Measurements from ENCODE around the gene COPZ1.
"Not testable (repeated sequence)": the region's sequence is repeated elsewhere in the genome, so short reads cannot be mapped to it uniquely, and the experiment has no call there.

COPZ1 gene

DNA sequence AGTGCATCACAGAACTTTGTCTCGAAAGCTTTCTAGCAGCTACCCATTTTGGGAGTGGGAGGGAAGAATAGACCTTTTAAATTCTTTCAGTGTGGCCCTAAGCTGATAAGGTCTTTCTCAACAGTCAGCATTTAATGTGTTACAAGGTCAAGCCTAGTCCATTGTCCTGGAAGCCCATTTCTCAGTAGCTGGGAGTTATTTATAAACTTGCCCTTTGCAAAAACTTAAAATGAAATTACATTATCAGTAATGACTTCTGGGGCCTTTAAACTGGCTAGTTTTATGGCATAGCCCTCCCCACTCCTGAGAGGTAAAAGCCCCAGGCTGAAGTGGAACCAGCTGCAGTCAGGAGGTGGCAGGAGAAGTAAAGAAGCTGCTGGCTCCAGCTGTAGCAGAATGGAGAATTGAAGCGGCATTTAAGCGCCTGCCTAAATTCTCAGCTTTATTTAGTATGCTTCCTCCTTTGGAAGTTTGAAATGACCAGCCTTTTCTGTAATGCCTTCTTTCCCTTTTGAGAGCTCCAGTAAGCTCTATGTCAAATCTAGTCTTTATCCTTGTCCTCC is 12.4 kb downstream of the COPZ1 start:
- no peak overlapping the region for H3K4me3 ChIP-seq (ENCODE audit: low read length)
- no peak for TF ChIP-seq ZNF274 (IDR thresholded peaks at IDR 0.05; ENCODE audit: low read depth, low read length)

DNA sequence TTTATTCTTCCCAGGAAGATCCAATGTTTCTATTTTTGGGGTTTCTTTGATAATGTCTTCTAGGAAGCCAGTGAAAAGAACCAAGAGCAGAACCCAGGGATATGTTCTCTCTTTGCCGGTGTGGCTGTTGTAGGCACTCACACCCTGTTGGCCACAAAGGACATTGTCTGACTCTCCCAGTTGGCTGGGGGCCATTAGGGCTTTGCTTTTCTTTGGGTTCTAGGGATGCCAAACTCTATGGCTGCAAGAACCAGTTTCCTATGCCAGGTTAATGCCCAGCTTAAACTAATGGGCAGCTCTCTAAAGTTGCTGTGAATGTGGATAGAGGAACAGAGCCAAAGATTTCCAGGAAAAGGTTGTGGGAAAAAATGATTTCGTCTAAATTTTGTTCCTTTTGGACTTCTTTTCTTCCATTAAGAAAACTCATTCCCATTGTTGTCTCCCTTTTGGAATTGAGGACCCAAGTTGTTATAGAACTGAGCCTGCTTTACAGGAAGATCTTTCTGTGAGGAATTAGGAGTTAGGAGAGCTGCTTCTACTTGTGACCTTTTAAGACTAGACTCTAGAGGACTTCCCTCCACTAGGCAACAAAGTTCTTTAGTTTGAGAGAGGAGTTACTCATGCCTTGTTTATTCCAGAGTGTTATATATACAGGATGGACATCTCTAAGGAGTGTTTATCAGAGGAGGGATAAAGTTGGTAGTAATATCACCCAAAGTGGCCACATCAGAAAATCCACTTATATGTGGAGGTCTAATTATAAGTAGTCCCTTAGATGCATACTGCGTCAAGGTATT is 13.1 kb downstream of the COPZ1 start:
- TF ChIP-seq ZNF274 (IDR thresholded peaks at IDR 0.05; ENCODE audit: low read depth, low read length), result no peak
- no peak overlapping the region for H3K4me3 ChIP-seq (ENCODE audit: low read length)

GRCh38 chr12:54338698-54339296 is 13.9 kb downstream of the COPZ1 start:
- no peak for TF ChIP-seq ZNF274 (IDR thresholded peaks at IDR 0.05; ENCODE audit: low read depth, low read length)
- H3K4me3 ChIP-seq (ENCODE audit: low read length), result no peak overlapping the region

DNA sequence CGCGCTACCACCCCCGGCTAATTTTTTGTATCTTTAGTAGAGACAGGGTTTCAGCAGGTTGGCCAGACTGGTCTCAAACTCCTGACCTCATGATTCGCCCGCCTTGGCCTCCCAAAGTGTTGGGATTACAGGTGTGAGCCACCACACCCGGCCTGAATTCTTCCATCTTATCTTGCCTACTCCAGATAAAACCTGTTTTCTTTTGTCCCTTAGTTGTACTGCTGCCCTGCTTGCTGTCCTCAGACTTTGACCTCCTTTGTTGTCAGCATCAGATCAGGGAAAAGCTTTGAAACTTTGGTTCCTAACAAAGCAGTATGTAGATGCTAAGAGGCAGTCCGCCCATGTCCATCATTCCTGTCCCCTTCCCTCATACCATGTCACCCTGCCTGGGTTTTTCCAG is 15.9 kb downstream of the COPZ1 start:
- no peak for TF ChIP-seq ZNF274 (IDR thresholded peaks at IDR 0.05; ENCODE audit: low read depth, low read length)
- no peak overlapping the region for H3K4me3 ChIP-seq (ENCODE audit: low read length)

DNA sequence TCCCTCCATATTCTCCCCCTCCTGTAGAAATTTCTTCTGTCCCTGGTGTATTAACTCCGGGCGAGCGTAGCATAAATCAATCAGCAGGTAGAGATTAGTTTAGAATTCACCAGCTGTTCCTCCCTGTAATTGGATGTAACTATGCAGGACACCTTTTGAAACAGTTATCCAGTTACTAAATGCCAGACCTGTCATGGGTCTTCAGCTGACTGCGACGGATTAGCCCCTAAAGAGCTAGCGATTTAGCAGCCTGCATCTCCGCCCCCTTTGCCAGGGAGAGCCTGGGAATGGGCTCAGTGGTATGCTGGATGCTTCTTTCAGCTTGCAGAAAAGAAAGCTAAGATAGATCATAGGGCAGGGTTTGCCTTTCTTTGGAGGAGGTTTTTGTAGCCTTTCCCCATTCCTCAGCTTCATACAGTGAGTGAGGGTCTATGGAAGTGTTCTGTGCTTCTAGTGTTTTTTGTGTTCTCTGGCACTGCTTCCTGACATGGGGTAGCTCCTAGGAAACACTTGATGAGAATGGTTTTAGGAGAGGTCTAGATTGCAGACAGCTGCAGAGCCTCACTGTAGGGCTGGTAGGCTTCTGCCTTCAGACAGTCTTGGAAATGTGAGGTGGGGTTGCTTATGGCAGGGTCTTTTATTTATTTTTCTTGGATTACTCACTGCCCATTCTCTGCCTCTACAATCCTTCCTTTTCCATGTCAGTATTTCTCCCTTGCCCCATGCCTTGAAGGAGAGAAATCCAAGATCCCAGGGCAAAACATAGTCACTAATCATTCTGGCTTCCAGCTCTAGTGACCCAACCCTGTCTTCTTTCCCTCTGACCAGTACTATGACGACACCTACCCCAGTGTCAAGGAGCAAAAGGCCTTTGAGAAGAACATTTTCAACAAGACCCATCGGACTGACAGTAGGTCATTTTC is 16.7 kb downstream of the COPZ1 start:
- no peak overlapping the region for H3K4me3 ChIP-seq (ENCODE audit: low read length)
- TF ChIP-seq ZNF274 (IDR thresholded peaks at IDR 0.05; ENCODE audit: low read depth, low read length), result no peak

- H3K4me3 ChIP-seq (ENCODE audit: low read length), result no peak overlapping the region
- TF ChIP-seq ZNF274 (IDR thresholded peaks at IDR 0.05; ENCODE audit: low read depth, low read length), result no peak
Observed at GRCh38 chr12:54349036-54349435, 24.1 kb downstream of the COPZ1 start.

GRCh38 chr12:54349679-54350078 is 24.7 kb downstream of the COPZ1 start:
- no peak for TF ChIP-seq ZNF274 (IDR thresholded peaks at IDR 0.05; ENCODE audit: low read depth, low read length)
- no peak overlapping the region for H3K4me3 ChIP-seq (ENCODE audit: low read length)

- no peak for TF ChIP-seq ZNF274 (IDR thresholded peaks at IDR 0.05; ENCODE audit: low read depth, low read length)
- no peak overlapping the region for H3K4me3 ChIP-seq (ENCODE audit: low read length)
Observed at GRCh38 chr12:54350743-54351142, 25.8 kb downstream of the COPZ1 start.

- TF ChIP-seq ZNF274 (IDR thresholded peaks at IDR 0.05; ENCODE audit: low read depth, low read length), result no peak
Observed at GRCh38 chr12:54351341-54351740, 26.4 kb downstream of the COPZ1 start.

GRCh38 chr12:54352022-54352531 is 27.1 kb downstream of the COPZ1 start:
- H3K4me3 ChIP-seq (ENCODE audit: low read length), result no peak overlapping the region
- no peak for TF ChIP-seq ZNF274 (IDR thresholded peaks at IDR 0.05; ENCODE audit: low read depth, low read length)

More at GRCh38 chr12:54351341-54351740, 26.4 kb downstream of the COPZ1 start:
- H3K4me3 ChIP-seq (ENCODE audit: low read length), result no peak overlapping the region

DNA sequence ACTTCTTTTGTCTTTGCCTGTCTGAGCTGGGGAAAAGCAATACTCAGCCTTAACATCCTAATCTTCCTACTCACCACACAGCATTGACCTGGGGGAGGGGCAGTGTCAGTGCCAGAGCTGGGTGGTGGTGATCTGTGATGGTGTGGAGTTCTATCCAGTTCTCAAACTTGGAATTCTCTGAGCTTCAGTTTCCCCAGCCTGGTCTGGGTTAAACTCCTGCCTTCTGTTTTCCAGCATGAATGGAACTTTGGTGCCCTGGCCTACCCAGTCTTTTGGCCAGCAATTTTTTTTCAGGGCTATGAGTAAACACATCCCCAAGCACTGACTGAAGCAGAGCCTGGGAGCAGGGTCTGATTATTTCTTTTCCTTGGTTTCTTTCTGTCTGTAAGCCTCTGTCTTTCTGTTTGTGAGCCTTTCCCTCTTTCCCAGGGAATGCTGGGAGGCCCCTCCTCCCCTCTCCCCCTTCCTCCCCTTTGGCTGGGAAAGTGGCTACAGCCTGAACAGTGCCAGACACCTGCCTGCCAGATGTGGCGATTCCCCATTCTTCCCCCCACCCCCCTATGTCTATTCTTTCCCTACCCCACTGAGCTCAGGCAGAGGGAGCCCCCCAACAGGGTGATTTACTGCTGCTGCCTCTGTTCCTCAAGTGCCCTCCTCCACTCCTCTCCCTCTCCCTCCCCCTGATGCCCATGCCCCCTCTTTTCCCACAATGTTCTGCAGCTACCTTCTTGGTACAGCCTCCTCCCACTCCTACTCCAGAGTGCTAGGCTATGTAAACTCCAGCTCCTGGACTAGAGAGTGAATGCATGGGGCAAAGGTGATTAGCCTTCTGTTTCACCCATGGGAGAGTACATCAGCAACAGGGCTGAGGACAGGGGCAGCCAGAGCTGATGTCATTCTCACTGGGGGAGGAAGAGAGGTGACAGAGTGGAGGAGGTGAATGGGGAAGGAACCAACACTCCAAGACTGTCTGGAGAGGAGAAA is 28.3 kb downstream of the COPZ1 start:
- TF ChIP-seq ZNF274 (IDR thresholded peaks at IDR 0.05; ENCODE audit: low read depth, low read length), result no peak
- no peak overlapping the region for H3K4me3 ChIP-seq (ENCODE audit: low read length)

DNA sequence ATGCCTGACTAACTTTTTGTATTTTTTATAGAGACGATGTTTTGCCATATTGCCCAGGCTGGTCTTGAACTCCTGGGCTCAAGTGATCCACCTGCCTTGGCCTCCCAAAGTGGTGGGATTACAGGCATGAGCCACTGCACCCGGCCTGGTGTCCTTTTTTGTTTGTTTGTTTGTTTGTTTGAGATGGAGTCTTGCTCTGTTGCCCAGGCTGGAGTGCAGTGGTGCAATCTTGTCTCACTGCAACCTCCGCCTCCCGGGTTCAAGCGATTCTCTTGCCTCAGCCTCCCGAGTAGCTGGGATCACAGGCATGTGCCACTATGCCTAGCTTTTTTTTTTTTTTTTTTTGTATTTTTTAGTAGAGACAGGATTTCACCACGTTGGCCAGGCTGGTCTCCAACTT is 29.3 kb downstream of the COPZ1 start:
- not testable (repeated sequence) for H3K4me3 ChIP-seq (ENCODE audit: low read length)

Measured in GM08714 (cell line).